Transverse colon (tissue), 4 donors: ENCODE results near the gene TMEM245.

Experiments used
- POLR2A ChIP-seq: fragments of 450-650 bp; IDR thresholded peaks from one replicate; pipeline ENCODE4 v1.6.1; 2016; ENCODE audit warnings: antibody characterized with exemption, mild to moderate bottlenecking, moderate library complexity
- POLR2AphosphoS5 ChIP-seq, 3 donors: sonication (generic); formaldehyde crosslinking; IDR thresholded peaks; one replicate each; pipeline ENCODE4 v1.6.1; 2016; ENCODE audit warnings: antibody characterized with exemption in 3 of 3
- TF ChIP-seq, protein P1 (sequence below), 5 experiments: fragments of 200-600 bp in 3 of 5; fragments of 450-650 bp in 2 of 5; sonication (generic) in 3 of 5; IDR thresholded peaks; 1 replicate in 2 of 5; 2 replicates in 3 of 5; pipeline ENCODE4 v1.5.1; 2016 to 2017; ENCODE audit warnings: antibody characterized with exemption in 5 of 5, inconsistent platforms in 3 of 5, mild to moderate bottlenecking in 2 of 5, moderate library complexity in 1 of 5

DNA sequence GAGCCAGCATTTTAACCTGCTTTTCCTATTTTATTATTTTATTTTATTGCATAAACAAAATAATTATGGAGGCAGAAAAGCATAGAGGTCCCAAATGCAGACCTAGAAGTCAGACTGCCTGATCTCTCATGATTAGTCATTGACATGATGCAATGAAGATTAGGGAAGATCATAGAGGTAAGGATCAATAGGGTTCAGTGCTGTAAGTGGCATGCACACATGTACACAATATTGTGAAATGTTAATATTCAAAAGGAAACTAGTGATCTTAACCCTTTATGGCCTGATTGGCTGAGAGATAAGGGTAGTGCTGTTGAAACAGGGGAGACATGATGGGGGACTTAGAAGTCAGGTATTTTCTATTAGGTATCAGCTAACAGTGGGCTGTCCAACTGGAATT is 48.4 kb upstream of the TMEM245 start:
- TF ChIP-seq, protein P1, sequence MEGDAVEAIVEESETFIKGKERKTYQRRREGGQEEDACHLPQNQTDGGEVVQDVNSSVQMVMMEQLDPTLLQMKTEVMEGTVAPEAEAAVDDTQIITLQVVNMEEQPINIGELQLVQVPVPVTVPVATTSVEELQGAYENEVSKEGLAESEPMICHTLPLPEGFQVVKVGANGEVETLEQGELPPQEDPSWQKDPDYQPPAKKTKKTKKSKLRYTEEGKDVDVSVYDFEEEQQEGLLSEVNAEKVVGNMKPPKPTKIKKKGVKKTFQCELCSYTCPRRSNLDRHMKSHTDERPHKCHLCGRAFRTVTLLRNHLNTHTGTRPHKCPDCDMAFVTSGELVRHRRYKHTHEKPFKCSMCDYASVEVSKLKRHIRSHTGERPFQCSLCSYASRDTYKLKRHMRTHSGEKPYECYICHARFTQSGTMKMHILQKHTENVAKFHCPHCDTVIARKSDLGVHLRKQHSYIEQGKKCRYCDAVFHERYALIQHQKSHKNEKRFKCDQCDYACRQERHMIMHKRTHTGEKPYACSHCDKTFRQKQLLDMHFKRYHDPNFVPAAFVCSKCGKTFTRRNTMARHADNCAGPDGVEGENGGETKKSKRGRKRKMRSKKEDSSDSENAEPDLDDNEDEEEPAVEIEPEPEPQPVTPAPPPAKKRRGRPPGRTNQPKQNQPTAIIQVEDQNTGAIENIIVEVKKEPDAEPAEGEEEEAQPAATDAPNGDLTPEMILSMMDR (IDR thresholded peaks at IDR 0.05) = no peak
- TF ChIP-seq POLR2A (no peak), POLR2AphosphoS5 (IDR thresholded peaks at IDR 0.05) (no peak)
